GM18511 (cell line): ENCODE results near the gene CDRT15.
"Not testable (repeated sequence)": the region's sequence is repeated elsewhere in the genome, so short reads cannot be mapped to it uniquely, and the experiment has no call there.

Source experiments
- ATAC-seq: cut with Tn5 transposase; IDR thresholded peaks from one replicate; pipeline ENCODE4 v1.9.1; 2021; ENCODE audit warnings: mild to moderate bottlenecking, moderate library complexity; ENCODE audit not compliant: unreplicated experiment

Gene CDRT15

DNA sequence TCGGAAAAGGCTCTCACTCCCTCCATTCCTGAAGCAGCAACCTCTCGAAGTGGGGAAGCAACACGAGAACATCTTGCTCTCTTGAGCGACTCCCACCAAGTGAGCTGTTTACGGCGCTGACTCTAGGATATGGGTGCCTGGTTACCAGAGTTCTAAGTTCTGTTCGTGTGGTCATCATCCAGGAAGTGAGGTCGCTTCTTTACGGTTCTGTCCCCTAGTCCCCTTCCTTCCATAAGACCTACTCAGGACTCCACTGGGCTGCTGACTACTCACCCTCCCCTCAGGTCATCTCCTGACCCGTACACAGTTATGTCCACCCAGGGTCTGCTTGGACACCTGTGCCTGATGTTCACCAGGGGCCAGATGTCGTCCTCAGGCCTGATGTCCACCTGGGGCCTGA, at the start of gene CDRT15:
Gene CDRT15 (minus strand): TSS at position 101 of the 400 bp plus-strand sequence. CDS start 29 bp downstream, at position 72.
- ATAC-seq = not testable (repeated sequence)

GRCh38 chr17:14282726-14283125, 46.1 kb upstream of the CDRT15 start:
- no peak for ATAC-seq

DNA sequence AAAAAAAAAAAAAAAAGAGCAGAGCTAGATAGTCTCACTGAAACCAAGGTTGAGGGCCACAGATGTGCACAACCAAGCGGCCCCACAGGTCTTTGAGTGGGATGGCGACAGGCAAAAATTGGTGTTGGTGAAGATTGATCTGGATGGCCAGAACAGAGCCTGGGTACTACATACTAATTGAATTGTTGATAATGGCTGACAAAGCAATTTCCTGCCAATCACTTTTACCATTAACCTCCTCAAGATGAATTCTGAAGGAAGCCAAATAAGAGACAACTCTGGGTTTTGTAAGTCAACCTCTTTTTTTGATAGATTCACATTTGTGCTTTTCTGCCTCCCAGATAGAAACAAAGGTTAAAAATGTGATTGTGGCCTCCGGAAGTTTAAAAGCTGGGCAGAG, 44.9 kb upstream of the CDRT15 start:
- ATAC-seq = no peak

- no peak for ATAC-seq
These were observed 40.0 kb upstream of the CDRT15 start for GRCh38 chr17:14276535-14277250.

GRCh38 chr17:14270508-14270907, 33.8 kb upstream of the CDRT15 start:
- ATAC-seq = no peak

DNA sequence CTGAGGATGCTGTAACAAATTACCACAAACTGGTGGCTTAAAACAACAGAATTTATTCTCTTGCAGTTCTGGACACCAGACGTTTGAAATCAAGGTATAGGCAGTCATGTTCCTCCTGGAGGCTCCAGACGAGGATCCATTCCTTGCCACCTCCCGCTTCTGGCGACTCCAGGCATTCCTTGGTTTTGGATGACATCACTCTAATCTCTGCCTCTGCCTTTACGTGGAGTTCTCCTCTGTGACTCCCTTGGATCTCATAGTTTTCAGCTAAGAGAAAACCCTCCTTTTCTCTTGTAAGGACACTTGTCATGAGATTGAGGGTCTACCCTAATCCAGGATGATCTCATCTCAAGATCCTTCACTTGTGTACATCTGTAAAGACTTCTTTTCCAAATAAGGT, 32.8 kb upstream of the CDRT15 start:
- ATAC-seq = no peak

DNA sequence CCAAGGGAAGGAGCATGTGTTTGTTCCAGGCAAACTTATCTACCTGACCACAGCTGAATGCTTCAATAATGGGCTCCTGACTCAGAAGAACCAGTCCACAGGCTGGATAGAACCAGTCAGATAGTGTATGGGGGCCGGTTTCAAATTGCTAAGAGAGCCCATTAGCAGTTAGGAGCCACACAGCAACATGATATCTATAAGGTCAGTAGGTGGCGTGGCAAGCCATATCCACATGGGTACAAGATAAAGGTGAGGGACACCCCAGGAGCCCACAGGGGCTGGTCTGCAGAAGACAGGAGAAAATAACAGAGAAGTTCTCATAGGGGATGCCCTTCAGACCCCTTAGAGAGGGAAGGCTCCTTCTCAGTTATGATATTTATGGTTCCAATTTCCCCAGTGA, 31.6 kb upstream of the CDRT15 start:
- no peak for ATAC-seq

DNA sequence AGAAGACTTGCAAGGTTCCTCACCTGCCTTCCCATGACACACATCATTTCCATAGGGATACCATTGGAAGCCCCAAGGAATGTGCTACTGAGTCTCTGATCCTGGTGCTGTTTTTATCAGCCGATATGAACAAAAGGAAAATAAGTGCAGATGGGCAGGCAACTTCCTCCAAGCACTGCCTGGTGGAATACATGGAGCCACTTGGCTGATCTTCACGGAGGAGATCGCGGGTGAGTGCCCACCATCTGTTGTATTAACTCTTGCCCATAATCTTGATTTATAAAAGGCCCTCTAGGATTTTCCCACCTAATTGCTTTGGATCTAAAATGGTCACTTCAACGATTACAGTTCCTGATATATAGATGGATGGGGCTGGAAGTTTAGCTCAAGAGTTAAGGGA, 24.7 kb upstream of the CDRT15 start:
- ATAC-seq = no peak

DNA sequence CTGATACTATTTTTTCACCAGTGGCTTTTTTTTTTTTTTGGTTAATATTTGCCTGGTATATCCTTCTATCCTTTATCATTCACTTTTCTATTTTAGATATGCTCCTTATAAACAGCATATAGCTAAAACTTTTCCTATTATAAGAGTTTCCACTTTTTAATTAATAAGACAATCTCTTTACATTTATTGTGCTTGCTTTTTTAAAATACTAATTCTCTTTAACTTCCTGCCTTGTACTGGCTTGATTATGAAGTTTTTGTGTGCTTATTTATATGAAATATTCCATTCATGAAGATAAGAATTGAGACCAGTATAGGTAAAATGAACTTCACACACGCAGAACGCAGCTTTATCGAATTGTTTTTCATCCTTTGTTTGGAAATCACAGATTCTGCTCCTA, 9.0 kb upstream of the CDRT15 start:
- ATAC-seq = no peak

- no peak for ATAC-seq
These were observed 8.3 kb upstream of the CDRT15 start for GRCh38 chr17:14245002-14245401.

- ATAC-seq = not testable (repeated sequence)
These were observed 2.6 kb upstream of the CDRT15 start for GRCh38 chr17:14239271-14239670.

DNA sequence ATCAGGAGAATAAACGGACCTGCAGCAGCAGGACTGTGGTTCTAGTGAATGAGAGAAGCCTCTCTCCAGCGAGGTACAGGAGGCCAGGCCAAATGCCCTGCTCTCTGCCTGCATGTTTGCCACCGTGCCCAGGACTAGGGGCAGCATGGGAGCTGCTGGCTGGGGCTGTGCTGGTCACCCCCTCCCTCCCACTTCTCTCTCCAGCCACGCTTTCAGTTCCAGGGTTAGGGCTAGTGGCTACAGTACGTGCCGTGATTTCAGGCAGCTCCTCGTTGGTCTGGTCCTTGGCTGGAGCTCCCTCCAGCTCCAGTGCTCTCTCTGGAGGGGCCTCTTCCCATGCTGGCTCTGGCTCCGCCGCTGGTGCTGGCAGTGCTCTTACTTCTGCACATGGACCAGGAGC, 630 bp downstream of the CDRT15 start:
- ATAC-seq = not testable (repeated sequence)

GRCh38 chr17:14235047-14235446, 1.6 kb downstream of the CDRT15 start:
- ATAC-seq = not testable (repeated sequence)

GRCh38 chr17:14231187-14231586, 5.5 kb downstream of the CDRT15 start:
- ATAC-seq = not testable (repeated sequence)

DNA sequence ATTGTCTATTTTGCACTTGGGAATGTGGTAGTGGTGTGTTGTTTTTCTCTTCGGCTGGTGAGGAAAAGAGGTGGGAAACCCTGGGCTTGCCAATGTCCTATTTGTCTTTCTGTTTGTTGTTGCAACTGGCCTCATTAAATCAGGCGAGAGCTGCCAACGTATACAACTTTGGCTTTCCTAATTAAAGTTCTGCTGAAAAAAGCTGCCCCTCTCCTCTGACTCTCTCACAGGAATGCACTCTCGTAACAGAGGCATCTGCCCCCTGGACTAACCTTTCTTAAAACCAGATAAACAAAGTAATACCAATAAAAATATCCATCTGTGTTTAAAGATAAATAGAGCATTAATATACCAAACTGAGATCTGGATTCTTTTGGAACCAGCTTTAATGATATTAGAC, 7.8 kb downstream of the CDRT15 start:
- ATAC-seq = no peak

DNA sequence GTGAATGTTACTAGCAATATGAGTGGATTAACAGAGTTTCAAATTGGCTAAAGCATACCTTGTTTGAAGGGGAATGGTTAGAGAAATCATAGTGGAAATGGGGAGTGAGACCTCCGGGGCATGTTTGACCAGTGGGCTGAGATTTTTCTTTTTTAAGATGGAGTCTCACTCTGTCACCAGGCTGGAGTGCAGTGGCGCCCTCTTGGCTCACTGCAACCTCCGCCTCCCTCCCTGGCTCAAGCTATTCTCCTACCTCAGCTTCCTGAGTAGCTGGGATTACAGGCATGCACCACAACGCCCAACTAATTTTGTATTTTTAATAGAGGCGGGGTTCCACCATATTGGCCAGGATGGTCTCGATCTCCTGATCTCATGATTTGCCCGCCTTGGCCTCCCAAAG, 9.6 kb downstream of the CDRT15 start:
- ATAC-seq = no peak

- no peak for ATAC-seq
These were observed 11.2 kb downstream of the CDRT15 start for GRCh38 chr17:14225254-14225980.

DNA sequence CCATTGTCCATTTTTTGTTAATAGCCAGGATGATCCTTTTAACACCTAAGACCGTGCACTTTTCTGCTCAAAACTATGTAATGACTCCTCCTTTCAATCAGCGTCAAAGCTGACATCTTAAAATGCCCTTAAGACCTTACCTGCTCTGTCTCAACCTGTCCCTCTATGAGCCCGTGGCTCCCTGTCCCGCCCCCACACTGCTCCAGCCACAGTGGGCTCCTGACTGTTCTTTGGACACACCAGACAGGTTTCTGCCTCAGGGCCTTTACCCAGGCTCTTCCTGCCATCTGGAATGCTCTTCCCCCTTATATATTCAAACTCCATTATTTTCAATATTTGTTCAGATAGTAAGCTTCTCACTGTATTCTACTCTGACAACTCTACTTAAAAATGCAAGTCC, 14.1 kb downstream of the CDRT15 start:
- ATAC-seq = no peak

DNA sequence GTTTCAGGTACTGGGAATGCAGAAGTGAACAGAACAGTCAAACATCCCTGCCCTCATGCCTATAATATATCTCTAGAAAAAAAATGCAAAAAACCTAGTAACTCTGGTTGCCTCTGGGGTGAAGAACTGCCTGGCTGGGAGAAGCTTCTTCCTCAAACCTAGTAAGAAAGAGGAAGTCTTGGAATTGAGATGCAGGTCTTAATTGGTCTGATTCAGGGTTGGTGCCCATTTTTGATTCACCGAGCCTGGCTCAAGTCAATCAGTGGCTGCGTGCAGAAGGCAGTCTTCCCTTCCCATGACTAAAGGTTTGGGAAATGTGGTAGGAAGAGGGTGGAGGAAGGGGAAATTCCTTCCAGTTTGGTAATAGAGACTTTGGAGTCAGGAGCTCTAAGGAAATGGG, 22.4 kb downstream of the CDRT15 start:
- no peak for ATAC-seq

- no peak for ATAC-seq
These were observed 24.3 kb downstream of the CDRT15 start for GRCh38 chr17:14212401-14212800.

GRCh38 chr17:14211801-14212200, 24.9 kb downstream of the CDRT15 start:
- ATAC-seq = no peak

GRCh38 chr17:14211246-14211645, 25.4 kb downstream of the CDRT15 start:
- ATAC-seq = no peak
